Stimulated activated CD4-positive, alpha-beta T cell treated with anti-CD3 and anti-CD28 coated beads, Interleukin-12 subunit alpha, Interleukin-12 subunit beta, amount 100 ng/mL, for 48 hours (primary cell): Measurements from ENCODE around the gene CEMP1.
"Not testable (repeated sequence)": the region's sequence is repeated elsewhere in the genome, so short reads cannot be mapped to it uniquely, and the experiment has no call there.

Source experiments
- DNase-seq, 3 donors: peaks; one replicate each; pipeline ENCODE4 v3.0.0-alpha.2; 2020; ENCODE audit warnings: low read depth in 2 of 3, low spot score in 1 of 3

CEMP1 gene

GRCh38 chr16:2531371-2531695 lies at the start of gene CEMP1:
Gene CEMP1 (minus strand): TSS chr16:2531408. CDS start chr16:2531073, 335 bp downstream.
- no peak for DNase-seq

- not testable (repeated sequence) for DNase-seq
Observed at GRCh38 chr16:2580818-2581217, 49.6 kb upstream of the CEMP1 start.

GRCh38 chr16:2580143-2580542 lies 48.9 kb upstream of the CEMP1 start:
- DNase-seq = not testable (repeated sequence)

GRCh38 chr16:2578905-2579304 lies 47.7 kb upstream of the CEMP1 start:
- not testable (repeated sequence) for DNase-seq

GRCh38 chr16:2577044-2577443 lies 45.8 kb upstream of the CEMP1 start:
- not testable (repeated sequence) for DNase-seq

GRCh38 chr16:2575839-2576238 lies 44.6 kb upstream of the CEMP1 start:
- DNase-seq = not testable (repeated sequence)

- not testable (repeated sequence) for DNase-seq
Observed at GRCh38 chr16:2572704-2573103, 41.5 kb upstream of the CEMP1 start.

GRCh38 chr16:2568573-2568972 lies 37.4 kb upstream of the CEMP1 start:
- DNase-seq = not testable (repeated sequence)

- DNase-seq = not testable (repeated sequence)
Observed at GRCh38 chr16:2567506-2567905, 36.3 kb upstream of the CEMP1 start.

- peak; percentile 45 to 58 (median 46) for DNase-seq
Observed at GRCh38 chr16:2560798-2561133, 29.6 kb upstream of the CEMP1 start.

- DNase-seq = not testable (repeated sequence)
Observed at GRCh38 chr16:2560131-2560797, 29.1 kb upstream of the CEMP1 start.

- not testable (repeated sequence) for DNase-seq
Observed at GRCh38 chr16:2557150-2557549, 25.9 kb upstream of the CEMP1 start.

- DNase-seq = not testable (repeated sequence)
Observed at GRCh38 chr16:2554709-2555425, 23.7 kb upstream of the CEMP1 start.

GRCh38 chr16:2551420-2551889 lies 20.2 kb upstream of the CEMP1 start:
- DNase-seq = not testable (repeated sequence)

- not testable (repeated sequence) for DNase-seq
Observed at GRCh38 chr16:2550283-2550878, 19.2 kb upstream of the CEMP1 start.

- DNase-seq = not testable (repeated sequence)
Observed at GRCh38 chr16:2543771-2544170, 12.6 kb upstream of the CEMP1 start.

- DNase-seq = not testable (repeated sequence)
Observed at GRCh38 chr16:2541409-2541808, 10.2 kb upstream of the CEMP1 start.

- not testable (repeated sequence) for DNase-seq
Observed at GRCh38 chr16:2540912-2541311, 9.7 kb upstream of the CEMP1 start.

GRCh38 chr16:2539845-2540458 lies 8.7 kb upstream of the CEMP1 start:
- peak in 1 of 3 donors; percentile 30 for DNase-seq

GRCh38 chr16:2539192-2539844 lies 8.1 kb upstream of the CEMP1 start:
- DNase-seq = not testable (repeated sequence)
